SJSA1 (cell line): ENCODE results near the gene RHOC. TPM values are rescaled to one million over a fixed set of nuclear protein-coding genes. Genes with fewer than 3 reads are reported as not detected.
"Not testable (repeated sequence)": the region's sequence is repeated elsewhere in the genome, so short reads cannot be mapped to it uniquely, and the experiment has no call there.

ENCODE experiments used
- DNase-seq, 2 experiments: peaks; one replicate each; pipeline ENCODE4 v3.0.0-alpha.2; 2015 to 2020; ENCODE audit warnings: low spot score in 2 of 2, low read depth in 1 of 2
- H3K27ac ChIP-seq: fragments of 250-450 bp; sonication (Bioruptor Pico); 2 replicates; pipeline ENCODE4 v1.5.1; 2020; ENCODE audit warnings: mild to moderate bottlenecking, moderate library complexity
- H3K27me3 ChIP-seq: fragments of 250-450 bp; sonication (Bioruptor Pico); replicated peaks from 2 replicates; pipeline ENCODE4 v1.5.1; 2020; ENCODE audit warnings: mild to moderate bottlenecking, moderate library complexity
- H3K36me3 ChIP-seq: fragments of 250-450 bp; sonication (Bioruptor Pico); 2 replicates; pipeline ENCODE4 v1.5.1; 2020; ENCODE audit warnings: mild to moderate bottlenecking
- H3K4me1 ChIP-seq: fragments of 250-450 bp; sonication (Bioruptor Pico); replicated peaks from 2 replicates; pipeline ENCODE4 v1.6.1; 2021; ENCODE audit warnings: mild to moderate bottlenecking
- H3K4me3 ChIP-seq: fragments of 250-450 bp; sonication (Bioruptor Pico); 2 replicates; pipeline ENCODE4 v1.5.1; 2020; ENCODE audit warnings: mild to moderate bottlenecking
- H3K9me3 ChIP-seq: fragments of 250-450 bp; sonication (Bioruptor Pico); replicated peaks from 2 replicates; pipeline ENCODE4 v1.5.1; 2020; ENCODE audit warnings: mild to moderate bottlenecking
- total RNA-seq: library from RNA; depleted of rRNA; stranded (reverse); fragments of >200 nt; shearing (Covaris generic); gene quantifications from 2 replicates; pipeline ENCODE4 v1.2.3, GENCODE V29; 2014

Gene RHOC
- total RNA-seq, 1 experiment from 2014 or later, result 555 TPM

- no peak for DNase-seq
- Histone ChIP-seq H3K36me3 (no peaks in the 10 kb centered on the region), H3K4me1 (peaks cover 3% of the 10 kb centered on the region; the same call in 1 of the 2 replicates), H3K9me3 (no peaks in the 10 kb centered on the region), H3K27me3 (no peaks in the 10 kb centered on the region), H3K4me3 (no peak overlapping the region), H3K27ac (no peak overlapping the region)
These were observed 16.5 kb upstream of the RHOC start for GRCh38 chr1:112723511-112723839.

DNA sequence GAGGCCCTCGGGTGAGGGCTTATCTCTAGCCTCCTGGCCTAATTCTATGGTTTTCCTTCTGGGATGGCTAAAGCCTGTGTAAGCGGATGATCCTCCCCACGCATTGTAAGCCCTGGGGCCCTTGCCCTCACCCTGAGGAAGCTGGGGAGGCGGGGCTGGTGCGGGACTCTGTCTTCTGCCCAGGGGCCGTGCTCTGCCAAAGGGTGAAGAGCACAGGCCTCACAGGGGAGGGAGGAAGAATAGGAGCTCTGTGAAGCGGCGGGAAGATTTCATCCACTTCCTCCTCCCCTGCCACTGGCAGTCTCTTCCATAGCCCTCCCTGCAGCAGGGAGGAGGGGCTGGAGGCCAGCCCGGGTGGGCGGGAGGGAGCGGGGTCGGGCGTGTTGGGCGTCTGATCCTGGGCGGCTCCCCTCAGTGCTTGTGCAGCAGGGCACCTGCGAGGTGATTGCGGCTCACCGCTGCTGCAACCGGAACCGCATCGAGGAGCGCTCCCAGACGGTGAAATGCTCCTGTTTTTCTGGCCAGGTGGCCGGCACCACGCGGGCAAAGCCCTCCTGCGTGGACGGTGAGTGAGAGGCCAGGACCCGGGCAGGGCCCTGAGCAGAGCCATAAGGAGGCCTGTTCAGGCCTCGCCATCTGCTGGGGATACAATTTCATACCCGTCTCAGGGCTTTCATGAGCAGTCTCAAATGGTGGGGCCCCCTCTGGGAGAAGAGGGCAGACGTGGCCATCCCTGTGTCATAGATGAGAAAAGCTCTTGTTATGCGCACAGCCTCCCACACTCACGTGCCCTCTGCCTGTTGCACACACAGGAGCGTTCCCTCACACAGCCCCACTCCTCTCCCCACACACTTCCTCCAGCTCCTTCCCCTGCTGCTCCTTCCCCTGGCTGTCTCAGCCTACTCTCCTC is 15.9 kb upstream of the RHOC start:
- Histone ChIP-seq H3K36me3 (no peaks in the 10 kb centered on the region), H3K27me3 (no peaks in the 10 kb centered on the region), H3K9me3 (no peaks in the 10 kb centered on the region), H3K27ac (no peak overlapping the region), H3K4me3 (no peak overlapping the region), H3K4me1 (peaks cover 3% of the 10 kb centered on the region; the same call in 1 of the 2 replicates)
- DNase-seq, result no peak

DNA sequence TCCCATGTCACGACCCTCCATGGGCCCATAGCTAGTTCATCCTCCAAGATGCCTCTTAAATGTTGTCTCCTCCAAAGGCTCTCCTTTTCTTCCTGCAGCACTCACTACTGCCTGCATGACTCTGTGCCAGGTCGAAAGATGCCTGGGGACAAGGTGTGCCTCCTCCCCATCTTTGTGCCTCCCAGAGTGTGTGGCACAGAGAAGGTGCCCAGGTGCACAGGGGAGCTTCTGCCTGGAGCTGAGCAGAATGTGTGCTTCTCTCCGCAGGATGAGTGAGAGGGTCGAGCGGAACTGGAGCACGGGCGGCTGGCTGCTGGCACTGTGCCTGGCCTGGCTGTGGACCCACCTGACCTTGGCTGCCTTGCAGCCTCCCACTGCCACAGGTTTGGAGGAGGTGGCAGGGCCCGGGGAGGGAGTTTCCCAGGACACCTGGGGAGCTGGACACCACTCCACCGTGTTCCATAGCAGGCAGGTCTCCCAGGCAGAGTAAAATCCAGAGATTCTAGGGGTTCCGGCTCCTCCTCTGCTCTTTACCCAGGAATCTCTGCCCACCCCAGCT is 15.1 kb upstream of the RHOC start:
- Histone ChIP-seq H3K4me1 (peaks cover 3% of the 10 kb centered on the region; the same call in 1 of the 2 replicates), H3K4me3 (no peak overlapping the region), H3K27me3 (no peaks in the 10 kb centered on the region), H3K36me3 (no peaks in the 10 kb centered on the region), H3K27ac (no peak overlapping the region), H3K9me3 (no peaks in the 10 kb centered on the region)
- no peak for DNase-seq

DNA sequence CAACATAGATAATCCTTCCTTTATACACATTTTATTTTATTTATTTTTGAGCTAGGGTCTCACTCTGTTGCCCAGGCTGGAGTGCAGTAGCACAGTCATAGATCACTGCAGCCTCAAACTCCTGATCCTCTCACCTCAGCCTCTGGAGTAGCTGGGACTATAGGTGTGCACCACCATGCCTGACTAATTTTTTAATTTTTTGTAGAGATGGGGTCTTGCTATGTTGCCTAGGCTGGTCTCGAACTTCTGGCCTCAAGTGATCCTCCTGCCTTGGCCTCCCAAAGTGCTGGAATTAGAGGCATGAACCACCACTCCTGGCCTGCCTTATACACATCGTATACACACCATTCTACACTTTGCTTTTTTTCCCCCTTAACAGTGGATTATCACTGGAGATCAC is 14.4 kb upstream of the RHOC start:
- not testable (repeated sequence) for DNase-seq, H3K27me3 ChIP-seq, H3K36me3 ChIP-seq, H3K9me3 ChIP-seq, H3K4me3 ChIP-seq, H3K4me1 ChIP-seq, H3K27ac ChIP-seq

GRCh38 chr1:112720800-112721199 is 13.9 kb upstream of the RHOC start:
- peaks cover 6% of the 10 kb centered on the region for H3K4me1 ChIP-seq
- no peak overlapping the region for H3K4me3 ChIP-seq
- H3K27ac ChIP-seq, result no peak overlapping the region

GRCh38 chr1:112719706-112720105 is 12.8 kb upstream of the RHOC start:
- Histone ChIP-seq H3K4me3 (no peak overlapping the region), H3K27me3 (peaks cover 3% of the 10 kb centered on the region; the same call in 1 of the 2 replicates), H3K36me3 (no peaks in the 10 kb centered on the region), H3K4me1 (peaks cover 13% of the 10 kb centered on the region), H3K27ac (no peak overlapping the region), H3K9me3 (no peaks in the 10 kb centered on the region)
- no peak for DNase-seq

More at GRCh38 chr1:112720800-112721199, 13.9 kb upstream of the RHOC start:
- Histone ChIP-seq H3K27me3 (no peaks in the 10 kb centered on the region), H3K36me3 (no peaks in the 10 kb centered on the region), H3K9me3 (no peaks in the 10 kb centered on the region)
- DNase-seq, result no peak

DNA sequence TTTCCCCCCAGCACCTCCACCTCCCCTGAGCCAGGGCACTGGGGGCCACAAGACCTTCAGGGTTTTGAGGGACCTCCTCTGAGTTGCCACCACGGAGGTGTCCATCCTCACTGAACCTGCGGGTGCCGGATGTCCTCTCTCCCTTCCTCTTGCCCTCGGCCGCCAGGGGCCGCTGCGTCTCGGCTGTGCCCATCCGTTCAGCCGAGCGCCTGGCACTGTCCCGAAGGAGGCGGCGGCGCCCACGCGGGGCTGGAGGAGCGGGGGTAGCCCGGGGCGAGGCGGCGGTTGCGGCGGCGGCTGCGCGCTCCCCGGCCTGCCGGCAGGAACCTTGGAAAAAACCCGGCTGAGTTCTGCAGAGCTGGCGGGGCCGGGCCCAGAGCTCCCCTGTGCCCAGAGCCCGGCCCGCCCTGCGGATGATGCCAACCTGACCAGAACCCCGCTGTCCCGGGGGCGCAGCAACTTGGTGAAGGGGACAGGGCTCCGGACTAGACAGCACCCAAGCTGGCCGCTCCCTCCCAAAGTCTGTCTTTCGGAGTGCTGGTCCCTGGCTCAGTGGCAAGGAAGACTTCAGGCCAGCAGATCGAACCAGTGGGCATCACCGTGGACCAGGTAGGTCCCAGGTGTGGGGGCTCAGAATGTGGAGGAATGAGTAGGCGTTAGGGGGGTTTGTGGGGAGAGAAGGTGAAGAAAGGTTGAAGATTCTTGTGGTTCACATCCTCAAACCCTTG is 11.9 kb upstream of the RHOC start:
- Histone ChIP-seq H3K36me3 (no peaks in the 10 kb centered on the region), H3K27ac (no peak overlapping the region), H3K9me3 (no peaks in the 10 kb centered on the region), H3K4me1 (peaks cover 21% of the 10 kb centered on the region), H3K4me3 (no peak overlapping the region), H3K27me3 (peaks cover 10% of the 10 kb centered on the region)
- peak; percentile 58 to 83 for DNase-seq

GRCh38 chr1:112717263-112717873 is 10.4 kb upstream of the RHOC start:
- no peak for DNase-seq
- H3K4me3 ChIP-seq, result no peak overlapping the region
- no peaks in the 10 kb centered on the region for H3K9me3 ChIP-seq
- peaks cover 10% of the 10 kb centered on the region for H3K27me3 ChIP-seq
- H3K36me3 ChIP-seq, result no peaks in the 10 kb centered on the region
- no peak overlapping the region for H3K27ac ChIP-seq
- H3K4me1 ChIP-seq, result peaks cover 21% of the 10 kb centered on the region

GRCh38 chr1:112716133-112716720 is 9.3 kb upstream of the RHOC start:
- no peaks in the 10 kb centered on the region for H3K36me3 ChIP-seq
- peak; percentile 88 to 90 for DNase-seq
- no peaks in the 10 kb centered on the region for H3K9me3 ChIP-seq
- peaks cover 21% of the 10 kb centered on the region for H3K4me1 ChIP-seq
- peaks cover 10% of the 10 kb centered on the region for H3K27me3 ChIP-seq
- H3K4me3 ChIP-seq, result peak overlapping the region; percentile 46
- no peak overlapping the region for H3K27ac ChIP-seq

GRCh38 chr1:112715264-112716053 is 8.5 kb upstream of the RHOC start, which contains the start of gene PPM1J:
Gene PPM1J, minus strand, starts transcription at chr1:112715332. Its CDS starts 31 bp downstream, at chr1:112715301.
- peak within 1 kb of the TSS; percentile 46 for H3K4me3 ChIP-seq
- no peaks in the 10 kb centered on the region for H3K36me3 ChIP-seq
- peaks cover 21% of the 10 kb centered on the region for H3K4me1 ChIP-seq
- no peaks in the 10 kb centered on the region for H3K9me3 ChIP-seq
- H3K27ac ChIP-seq, result no peak within 1 kb of the TSS
- H3K27me3 ChIP-seq, result peaks cover 10% of the 10 kb centered on the region
- DNase-seq, result peak; percentile 92 to 98

DNA sequence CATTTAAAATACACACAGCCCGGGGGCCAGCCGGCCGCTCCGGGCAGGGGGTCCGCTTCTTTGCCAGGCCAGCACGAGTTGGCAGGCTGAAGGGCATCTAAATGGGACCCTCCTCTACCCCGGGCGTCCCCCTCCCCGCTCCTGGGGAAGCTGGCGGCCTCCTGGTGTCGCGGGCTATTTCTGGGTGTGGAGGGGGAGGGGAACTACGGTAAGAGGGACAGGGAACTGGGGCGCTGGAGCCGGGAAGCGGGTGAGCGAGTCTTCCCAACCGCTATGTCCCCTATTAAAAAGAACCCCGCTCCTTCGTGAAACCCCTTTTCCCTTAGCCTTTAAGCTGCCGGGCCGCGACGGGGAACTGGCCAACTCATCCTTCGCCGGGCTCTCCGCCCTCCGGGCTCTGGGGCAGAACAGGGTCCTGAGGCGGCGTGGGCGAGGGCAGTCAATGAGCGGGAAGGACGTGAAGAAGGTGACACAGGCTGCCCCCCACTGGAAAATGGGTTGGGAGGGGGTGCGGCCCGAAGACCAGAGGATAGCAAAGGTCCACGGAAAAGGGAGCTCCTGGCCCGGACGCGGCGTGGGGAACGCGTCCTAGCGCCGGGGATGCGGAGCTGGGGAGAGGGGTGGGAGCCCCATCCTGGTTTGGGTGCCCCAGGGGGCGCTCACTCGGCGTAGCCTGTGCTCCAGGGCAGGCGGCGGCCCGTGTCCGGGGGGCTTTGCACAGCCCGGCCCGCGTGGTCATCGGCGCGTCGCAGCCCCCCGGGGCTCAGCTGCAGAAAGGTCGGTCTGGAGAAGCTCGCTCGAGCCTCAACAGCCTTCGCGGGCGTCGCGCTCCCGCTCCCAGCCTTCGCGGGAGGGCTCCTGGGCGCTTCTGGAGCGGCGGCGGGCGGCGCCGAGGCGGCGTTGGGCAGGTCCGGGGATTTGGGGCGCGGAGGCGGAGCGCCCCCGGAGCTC is 7.7 kb upstream of the RHOC start:
- peaks cover 10% of the 10 kb centered on the region for H3K27me3 ChIP-seq
- no peaks in the 10 kb centered on the region for H3K36me3 ChIP-seq
- peaks cover 21% of the 10 kb centered on the region for H3K4me1 ChIP-seq
- no peaks in the 10 kb centered on the region for H3K9me3 ChIP-seq
- no peak overlapping the region for H3K27ac ChIP-seq
- peak; percentile 55 to 72 for DNase-seq
- peak overlapping the region; percentile 46 for H3K4me3 ChIP-seq
